HG03521 (cell line): ENCODE data around the gene RFT1.
"Not testable (repeated sequence)": the region's sequence is repeated elsewhere in the genome, so short reads cannot be mapped to it uniquely, and the experiment has no call there.

ENCODE experiments used
- ATAC-seq: cut with Tn5 transposase; IDR thresholded peaks from one replicate; pipeline ENCODE4 v1.9.1; 2021; ENCODE audit warnings: mild to moderate bottlenecking, moderate library complexity; ENCODE audit not compliant: unreplicated experiment

Gene RFT1

DNA sequence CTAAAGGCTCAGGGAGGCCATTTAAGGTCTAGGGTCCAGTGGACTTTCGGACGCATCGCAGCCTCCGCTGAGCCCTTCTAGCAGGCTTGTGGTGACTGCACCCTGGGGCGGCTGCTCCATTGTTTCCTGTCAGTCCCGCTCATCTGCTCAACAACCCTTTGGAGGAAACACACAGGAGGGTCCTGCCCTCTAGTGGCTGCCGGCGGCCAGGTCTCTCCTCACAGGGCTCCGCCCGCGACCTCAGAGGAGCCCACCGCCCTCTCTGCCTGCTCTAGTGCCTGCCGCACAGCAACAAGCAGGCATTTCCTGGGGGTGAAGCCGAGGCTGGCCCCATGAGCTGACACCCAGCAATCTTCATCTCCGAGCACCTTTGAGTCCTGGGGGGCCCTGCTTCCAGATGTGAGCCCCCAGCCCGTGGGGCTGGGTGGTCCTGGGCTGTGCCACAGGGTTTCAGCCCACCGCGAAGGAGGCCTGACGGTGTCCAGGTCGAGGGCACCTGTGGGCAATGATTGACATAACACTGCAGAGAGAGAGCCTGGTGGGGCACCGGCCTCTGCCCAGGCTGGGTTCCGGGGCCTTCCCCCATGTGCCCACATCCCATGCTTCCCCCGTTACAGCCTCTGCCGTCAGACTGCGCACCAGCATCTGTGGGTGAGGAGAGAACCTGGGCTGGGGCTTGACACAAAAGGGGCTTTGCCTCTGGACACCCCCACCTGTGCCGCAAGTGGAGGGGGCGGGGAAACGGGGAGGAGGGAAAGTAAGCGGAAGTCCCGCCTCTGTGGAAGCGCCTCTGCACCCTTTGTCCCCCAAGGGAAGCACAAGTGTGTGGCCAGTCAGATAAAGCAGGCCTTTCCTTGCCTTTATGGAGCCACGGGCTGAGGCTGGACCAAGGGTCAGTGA, 57.3 kb downstream of the RFT1 start:
- ATAC-seq, result peak; percentile 81

DNA sequence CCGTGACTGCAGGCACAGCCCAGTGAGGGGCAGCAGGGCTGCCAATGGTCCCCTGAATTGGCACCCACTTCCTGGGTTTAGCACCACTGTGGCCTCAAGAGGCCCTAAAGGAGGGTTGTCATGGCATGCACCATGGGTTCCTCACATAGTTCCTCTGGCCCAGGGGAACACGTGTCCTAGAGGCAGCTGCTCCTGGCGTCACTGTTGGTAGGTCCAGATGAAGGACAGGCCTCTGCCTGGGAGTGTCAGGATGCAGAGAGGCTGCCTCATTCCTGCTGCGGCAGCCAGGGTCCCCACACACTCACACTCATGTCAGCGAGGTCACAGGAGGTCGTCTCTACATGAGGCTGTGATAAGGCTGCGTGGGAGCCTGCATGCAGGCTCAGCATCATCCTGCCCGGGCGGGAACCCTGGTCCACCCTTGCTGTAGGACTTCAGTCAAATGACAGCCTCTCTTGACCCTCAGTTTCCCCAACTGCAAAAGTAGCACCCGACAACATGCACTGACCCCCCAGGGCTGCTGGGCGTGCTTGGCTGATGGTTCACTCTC, 58.3 kb downstream of the RFT1 start:
- no peak for ATAC-seq

DNA sequence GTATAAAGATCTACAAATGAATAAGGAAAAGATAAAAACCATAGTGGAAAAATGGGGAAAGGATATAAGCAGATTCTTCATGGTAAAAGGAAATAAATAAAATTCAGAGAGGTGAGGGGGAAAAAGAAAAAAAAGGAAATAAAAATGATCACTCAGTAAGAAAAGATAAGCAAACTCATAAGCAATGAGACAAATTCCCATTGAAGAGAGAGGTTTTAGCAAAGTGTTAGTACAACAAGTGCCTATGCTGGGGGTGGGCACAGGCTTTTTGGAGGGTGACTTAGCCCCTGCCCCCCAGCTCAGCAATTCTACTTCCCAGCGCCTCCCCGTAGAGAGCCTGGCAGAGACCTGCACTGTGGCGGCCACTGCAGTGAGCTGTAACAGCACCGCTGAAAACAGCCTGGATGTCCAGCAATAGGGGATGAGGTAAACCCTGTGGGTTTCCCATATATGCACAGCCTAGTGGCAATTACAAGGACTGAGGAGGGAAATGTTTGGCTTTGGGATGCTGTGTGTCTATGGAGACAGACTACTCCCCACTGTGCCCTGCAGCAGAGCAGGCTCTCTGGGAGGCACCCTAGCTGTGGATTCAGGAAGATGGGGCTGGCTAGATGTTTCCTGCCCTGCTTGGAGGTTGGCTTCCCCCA, 60.7 kb downstream of the RFT1 start:
- ATAC-seq, result no peak

DNA sequence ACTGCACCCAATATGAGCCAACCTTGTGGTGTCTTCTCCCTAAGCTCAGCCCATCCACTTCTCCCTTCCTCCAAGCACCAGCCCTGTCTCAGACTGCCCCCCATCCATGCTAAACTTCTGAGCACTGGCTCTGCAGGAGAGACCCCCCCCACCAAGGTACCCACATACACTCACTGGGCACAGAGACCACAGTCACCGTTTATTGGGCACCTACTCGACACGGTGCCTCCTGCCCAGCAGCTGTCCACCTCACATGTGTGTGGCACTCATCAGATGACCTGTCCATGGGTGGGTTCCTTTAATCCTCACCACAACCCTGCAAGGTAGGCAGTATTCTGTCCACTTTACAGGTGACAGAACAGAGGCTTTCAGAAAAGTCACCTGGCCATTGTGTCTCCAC, 62.1 kb downstream of the RFT1 start:
- ATAC-seq, result no peak

DNA sequence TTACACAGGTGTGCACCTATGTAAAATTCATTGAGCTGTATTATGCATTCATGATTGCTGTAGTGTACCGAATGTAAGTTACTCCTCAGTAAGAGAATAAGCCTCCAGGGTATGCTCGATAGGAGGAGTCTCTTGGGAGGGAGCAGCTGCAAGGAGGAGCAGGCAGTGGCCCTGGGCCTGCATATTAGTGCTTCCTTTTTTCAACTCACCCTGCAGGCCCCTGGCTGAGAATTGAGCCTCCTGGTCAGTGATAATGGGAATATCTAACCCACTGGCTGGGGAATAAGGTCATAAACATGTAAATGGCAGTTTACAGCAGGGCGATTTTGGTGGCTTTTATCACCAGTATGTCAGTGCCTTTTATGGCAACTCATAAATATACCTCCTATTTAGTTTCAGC, 62.7 kb downstream of the RFT1 start:
- no peak for ATAC-seq

DNA sequence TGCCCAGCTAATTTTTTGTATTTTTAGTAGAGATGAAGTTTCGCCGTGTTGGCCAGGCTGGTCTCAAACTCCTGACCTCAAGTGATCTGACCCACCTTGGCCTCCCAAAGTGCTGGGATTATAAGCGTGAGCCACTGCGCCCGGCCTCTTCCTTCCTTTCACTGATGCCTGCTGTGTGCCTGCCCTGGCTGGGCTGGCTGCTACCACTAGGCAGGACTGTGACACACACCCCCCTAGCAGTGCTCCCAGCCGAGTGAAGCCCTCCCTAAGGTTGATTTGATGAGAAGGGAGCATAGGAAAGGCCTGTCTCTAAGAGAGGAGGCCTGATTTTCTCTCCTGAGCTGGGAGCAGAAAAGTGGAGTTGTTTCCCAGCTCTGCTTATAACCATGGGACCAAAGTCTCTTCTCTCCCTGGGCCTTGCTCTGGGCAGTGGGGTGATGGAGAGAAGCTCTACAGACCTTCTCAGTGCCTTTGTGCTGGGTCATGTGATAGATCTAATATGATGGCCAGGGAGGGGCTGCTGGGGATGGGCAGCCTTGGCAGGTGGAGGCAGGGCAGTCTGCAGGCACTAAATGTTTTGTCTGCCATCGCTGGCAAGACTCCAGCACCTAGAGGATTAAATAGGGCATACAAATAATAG, 64.3 kb downstream of the RFT1 start:
- no peak for ATAC-seq

DNA sequence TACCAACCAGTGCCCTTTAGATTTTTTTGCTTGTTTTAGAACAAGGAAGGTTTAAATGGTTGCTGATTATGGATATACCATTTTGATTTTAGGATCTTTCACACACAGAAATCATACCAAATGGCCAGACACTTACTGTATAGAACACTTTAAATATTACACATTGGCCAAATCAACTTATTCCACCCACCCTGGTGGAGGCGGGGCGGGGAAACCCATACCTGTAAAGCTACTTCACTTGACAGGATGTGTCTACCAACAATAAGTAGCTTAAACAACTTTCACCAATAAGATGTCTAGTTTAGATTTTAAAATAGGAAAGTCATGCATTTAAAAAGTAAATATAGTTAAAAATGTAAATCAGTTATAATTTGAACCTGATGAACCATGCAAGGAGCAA, 67.3 kb downstream of the RFT1 start:
- ATAC-seq, result no peak

DNA sequence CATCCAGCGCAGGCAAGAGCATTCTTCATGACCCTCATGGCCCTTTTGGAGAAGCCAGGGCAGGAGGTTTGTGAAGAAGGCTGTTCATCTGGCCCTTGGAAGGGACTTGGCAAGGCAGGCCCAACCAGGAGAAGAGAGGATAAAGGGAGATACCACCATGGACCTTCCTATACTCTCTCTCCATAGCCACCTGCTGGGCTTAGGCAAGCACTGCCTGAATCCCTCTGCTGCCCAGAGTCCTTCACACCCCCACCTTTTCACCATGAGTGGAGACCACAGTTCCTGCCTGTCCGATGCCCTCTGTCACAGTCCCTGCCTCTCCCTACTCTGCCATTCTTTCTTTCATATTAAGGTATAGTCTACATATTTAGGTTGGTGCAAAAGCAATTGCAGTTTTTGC, 73.8 kb downstream of the RFT1 start:
- ATAC-seq, result no peak

DNA sequence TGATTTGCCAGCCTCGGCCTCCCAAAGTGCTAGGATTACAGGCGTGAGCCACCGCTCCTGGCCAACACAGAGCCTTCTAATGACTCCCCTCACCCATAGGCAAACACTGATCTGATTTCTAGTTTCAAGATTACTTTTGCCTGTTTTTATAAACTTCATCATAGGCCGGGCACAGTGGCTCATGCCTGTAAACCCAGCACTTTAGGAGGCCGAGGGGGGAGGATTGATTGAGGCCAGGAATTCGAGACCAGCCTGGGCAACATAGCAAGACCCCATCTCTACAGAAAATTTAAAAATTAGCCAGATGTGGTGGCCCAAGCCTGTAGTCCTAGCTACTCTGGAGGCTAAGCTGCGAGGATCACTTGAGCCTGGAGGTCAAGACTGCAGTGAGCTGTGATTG, 76.0 kb downstream of the RFT1 start:
- not testable (repeated sequence) for ATAC-seq

DNA sequence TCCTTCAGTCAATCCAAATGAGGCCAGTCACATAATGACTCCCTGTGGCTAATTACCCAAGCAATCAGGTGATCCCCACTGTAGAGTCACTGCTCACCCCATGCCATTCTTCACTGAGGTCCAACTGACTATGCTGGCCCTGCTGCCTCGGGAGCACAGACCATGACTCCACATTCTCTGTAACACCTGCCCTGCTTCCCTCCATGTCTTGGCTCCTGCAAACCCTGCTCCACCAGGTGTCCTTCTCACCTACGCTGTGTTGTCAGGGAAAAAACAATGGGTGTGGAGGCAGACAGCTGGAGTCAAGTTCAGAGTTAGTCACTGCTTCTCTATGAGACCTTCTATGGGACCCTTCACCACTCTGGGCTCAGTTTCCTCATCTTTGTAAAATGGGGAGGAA, 78.3 kb downstream of the RFT1 start:
- no peak for ATAC-seq

DNA sequence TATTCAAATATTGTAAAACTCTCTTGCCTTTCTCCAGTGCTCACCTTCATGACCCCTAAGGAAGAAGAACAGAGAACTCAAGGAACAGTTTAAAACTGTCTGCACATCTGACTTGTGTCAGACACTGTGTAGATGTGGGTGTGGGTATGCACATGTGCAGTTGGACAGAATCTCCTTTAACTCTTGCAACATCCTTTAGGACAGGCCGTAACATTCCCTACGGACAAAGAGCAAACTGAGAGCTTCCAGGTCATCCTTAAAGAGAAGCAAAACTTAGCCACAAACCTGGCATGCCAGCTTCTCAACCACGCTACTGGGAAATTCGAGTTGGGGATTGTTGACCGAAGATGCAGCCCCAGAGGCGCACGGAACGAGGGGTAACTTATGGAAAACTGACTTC, 80.2 kb downstream of the RFT1 start:
- no peak for ATAC-seq

DNA sequence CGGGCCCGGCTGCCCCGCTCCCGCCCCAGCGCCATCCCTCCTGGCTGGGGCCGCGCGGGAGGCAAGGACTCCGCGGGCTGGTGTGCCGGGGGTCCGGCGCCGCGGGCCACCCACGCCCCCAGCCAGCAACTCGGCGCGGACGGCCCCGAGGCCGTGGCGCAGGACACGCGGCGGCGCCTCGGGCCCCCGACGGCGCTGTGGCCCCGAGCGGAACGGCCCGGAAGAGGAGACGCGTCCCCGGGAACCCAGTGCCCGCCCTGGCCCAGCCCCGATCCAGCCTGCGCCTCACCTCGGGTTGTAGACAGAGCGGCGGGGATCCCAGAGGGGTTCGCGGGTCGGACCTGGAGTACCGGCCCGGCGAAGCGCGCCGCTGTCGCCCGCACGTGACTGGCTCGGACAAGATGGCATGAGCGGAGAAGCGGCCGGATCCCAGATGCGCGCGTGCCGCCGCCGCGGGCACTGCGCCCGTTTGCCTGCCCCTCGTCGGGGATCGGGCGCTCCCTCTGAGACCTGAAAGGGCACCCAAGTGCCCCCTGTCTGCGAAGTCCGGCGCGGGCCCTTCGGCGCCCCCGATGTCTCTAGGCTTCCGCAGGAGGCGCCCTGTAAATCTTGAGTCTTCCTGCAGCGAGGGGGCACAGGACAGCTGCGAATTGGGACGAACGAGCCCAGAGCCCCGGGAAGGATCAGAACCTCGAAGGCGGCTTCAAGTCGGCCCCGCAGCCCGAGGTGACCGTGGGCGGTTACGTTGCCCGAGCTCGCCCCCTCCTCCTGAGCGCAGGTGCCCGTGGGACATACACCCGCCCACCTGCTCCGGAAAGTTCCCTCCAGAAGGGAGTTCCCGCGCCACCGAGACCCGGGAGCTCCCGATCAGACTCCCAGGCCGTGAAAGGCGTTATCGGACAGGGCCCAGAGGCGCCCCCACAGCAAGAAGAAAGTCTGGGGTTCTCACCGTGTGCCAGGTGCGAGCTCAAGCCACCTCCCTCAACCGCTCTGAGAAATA, 83.8 kb downstream of the RFT1 start:
- peak; percentile 30 for ATAC-seq

DNA sequence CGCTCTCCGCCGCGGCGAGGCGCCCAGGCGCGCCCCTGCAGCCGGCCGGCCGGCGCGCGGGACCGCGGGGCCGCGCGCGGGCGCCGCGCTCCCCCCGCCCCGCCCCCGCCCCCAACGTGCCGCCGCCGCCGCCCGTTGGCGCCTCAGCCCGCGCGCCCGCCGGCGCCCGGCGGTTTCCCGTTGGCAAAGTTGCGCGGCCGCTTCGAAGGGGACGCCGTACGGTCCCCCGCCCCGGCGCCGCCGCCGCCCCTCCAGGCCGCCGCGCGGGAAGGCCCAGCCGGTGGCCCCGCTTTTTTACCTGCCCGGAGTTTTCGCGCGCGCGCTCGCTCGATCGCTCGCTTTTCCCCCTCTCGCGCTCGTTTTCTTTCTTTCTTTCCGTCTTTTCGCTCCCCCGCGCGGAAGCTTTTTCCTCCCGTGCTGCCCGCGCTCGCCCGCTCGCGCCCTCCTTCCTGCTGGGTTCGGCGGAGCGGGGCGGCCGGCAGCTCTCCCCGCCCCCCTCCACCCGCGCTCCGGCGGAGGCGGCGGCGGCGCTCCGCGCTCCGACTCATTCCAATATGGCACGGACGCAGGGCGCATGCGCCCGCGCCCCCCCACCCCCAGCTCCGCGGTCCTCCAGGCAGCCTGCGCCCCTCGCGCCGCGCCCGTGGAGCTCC, 84.6 kb downstream of the RFT1 start, which contains the start of gene SFMBT1:
SFMBT1 (minus strand) TSS at position 556 of the 653 bp plus-strand sequence. CDS start 76,945 bp downstream, outside the sequence.
- ATAC-seq, result peak; percentile 43

DNA sequence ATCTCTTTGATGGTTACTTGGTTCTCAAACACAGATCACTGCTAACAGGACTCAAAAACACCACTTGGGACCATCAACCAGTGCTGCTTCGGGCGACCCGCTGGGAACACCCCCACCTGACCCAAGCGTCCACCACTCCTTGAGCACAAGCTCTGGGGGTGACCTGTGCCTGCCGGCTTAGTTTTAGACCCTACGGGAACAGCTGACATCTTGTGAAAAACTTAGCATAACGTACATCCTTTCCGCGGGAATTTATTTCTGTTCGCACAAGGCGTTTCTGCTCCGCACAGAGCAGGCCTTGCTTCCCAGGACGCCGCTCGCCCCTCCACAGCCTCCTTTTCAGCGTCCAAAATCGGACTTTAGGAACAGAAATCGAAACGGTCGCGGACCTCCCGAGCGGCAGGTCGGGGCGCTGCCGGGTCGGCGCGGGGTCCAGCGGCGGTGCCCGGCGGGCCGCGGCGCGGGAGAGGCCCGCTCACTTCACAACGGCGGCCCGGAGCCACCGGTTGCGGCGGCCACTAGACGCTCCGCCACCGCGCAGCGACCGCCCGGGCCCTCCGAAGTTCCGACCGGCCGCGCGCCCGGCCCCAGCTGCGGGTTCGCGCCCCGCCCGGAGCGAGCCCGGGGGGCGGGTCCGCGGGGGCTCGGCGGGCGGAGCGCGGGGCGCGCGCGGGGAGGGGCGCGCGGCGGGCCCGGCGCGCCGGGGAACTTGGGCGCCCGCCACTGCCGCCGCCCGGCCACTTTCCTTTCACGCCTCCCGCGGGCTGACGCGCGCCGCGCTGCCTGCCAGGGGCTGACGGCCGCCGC, 85.3 kb downstream of the RFT1 start:
- peak; percentile 48 for ATAC-seq

DNA sequence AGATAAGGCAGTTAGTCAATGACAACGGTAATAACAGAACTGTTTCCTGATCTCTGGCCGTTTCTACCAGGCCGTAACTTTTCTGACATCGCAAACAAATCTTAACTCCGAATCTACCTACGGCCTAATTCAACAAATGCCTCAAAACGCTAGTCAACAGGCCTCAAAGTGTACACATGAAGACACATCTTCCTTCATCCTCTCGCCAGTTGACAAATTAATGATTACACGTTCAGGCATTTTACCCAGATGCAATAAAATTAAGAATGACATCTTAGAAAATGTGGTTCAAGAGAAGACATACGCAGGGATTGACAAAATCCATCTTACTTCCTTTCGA, 85.9 kb downstream of the RFT1 start:
- ATAC-seq, result no peak

DNA sequence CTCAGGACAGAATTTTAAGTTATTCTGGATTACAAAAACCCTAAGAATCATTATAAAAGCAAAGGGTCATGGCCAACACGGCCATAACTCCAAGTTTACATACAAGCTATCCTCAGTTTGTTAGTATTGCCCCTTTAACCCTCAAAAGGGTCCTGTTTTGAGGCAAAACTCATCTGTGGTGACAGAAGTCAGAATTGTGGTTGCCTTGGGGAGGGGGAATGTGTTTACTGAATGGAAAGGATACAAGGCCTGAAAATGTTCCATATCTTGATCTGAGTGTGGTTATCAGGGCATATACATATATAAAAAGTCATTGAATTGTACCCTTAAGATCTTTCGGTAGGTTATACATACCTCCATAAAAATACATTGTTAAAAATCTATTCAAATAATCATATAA, 86.5 kb downstream of the RFT1 start:
- ATAC-seq, result no peak

DNA sequence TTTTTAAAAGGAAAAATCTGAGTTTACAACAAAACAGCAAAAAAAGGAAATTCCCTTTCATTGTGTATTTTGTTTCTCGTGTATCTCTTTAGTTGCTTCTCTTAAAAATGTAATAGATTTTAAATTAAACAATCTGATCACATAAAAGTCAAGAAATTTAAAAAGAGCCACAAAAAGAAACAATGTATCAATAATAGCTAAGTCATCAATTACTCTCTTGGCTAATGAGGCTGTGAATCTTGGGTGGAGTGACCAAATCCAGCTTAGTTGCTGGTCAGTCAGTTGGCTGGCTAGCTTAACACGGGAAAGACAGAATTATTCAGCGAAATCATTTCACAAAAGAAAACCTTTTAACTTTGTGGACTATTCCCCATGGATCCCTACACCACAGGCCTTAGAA, 87.6 kb downstream of the RFT1 start:
- no peak for ATAC-seq

DNA sequence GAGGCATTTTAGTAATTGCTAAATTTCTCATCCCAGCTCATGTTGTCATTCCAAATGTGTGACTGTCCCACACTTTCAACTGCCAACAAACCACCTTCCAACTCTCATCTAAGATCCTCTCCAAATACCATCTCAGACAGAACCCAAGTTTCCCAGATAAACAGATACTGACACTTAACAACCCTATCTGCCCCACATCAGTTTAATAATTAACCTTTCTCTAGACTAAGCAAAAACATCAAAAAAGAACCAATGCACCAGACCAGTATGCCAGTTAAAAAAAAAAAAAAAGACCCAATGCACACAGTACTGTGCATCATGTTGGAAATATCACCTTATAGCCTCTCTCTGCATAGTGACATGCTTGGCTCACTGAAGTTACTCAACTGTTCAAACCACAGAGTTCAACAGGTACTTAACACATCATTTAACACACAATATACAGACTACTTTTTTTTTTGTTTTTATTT, 89.8 kb downstream of the RFT1 start:
- ATAC-seq, result no peak

DNA sequence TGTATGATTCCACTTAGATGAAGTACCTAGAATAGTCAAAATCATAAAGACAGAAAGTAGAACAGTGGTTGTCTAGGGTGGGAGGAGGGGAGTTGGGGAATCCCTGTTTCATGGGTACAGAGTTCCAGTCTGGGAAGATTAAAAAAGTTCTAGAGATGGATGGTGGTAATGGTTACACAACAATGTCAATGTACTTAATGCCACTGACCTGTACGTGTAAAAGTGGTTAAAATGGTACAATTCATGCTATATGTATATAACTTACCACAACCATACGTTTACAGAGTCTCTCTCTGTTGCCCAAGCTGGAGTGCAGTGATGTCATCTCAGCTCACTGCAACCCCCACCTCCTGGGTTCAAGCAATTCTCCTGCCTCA, 90.9 kb downstream of the RFT1 start:
- ATAC-seq, result no peak
